NCI-H748 treated with DMSO at 0.1 percent for 48 hours (cell line): Measurements from ENCODE around the gene ETFDH.
"Not testable (repeated sequence)": the region's sequence is repeated elsewhere in the genome, so short reads cannot be mapped to it uniquely, and the experiment has no call there.

ENCODE experiments used
- DNase-seq: peaks from one replicate; lab custom pipeline; 2025; lab: John Stamatoyannopoulos, UW

ETFDH gene

GRCh38 chr4:158754385-158755180 is 82.5 kb downstream of the ETFDH start:
- DNase-seq: no peak

GRCh38 chr4:158755819-158756218 is 83.7 kb downstream of the ETFDH start:
- not testable (repeated sequence) for DNase-seq

GRCh38 chr4:158756588-158756987 is 84.5 kb downstream of the ETFDH start:
- DNase-seq: no peak

GRCh38 chr4:158758142-158758541 is 86.0 kb downstream of the ETFDH start:
- no peak for DNase-seq

- DNase-seq: no peak
Observed at GRCh38 chr4:158758703-158759102, 86.6 kb downstream of the ETFDH start.
